Measurements from ENCODE around the gene C10orf90.

Gene C10orf90

DNA sequence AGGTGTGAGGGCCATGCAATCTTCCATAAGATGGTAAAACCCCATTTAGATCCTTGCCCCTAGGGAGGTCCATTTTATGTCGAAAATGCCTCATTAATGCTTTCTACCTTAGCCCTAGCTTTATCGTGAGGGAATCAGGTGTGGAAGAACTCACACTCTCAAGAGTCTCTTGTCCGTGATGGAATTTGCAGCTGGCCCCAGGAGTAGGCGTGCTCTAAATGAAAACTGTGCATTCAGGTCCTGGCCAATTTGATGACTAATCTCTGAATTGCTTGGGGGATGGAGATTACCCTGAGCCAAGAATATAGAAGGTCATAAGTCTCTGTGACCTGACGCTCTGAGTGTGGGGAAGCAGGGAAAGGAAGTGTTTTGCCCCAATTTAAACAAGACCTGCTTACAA is 6.6 kb downstream of the C10orf90 start:
- no peaks in the 10 kb centered on the region for H3K4me1 ChIP-seq (ENCODE audit: low read depth, poor library complexity, severe bottlenecking)
- H3K79me2 ChIP-seq (ENCODE audit: insufficient read depth, low read depth) = no peaks in the 10 kb centered on the region
- H3K4me3 ChIP-seq (IDR thresholded peaks at IDR 0.05; ENCODE audit: insufficient read depth, low read depth, low read length) = no peak overlapping the region
- H3K36me3 ChIP-seq (ENCODE audit: insufficient read depth) = no peaks in the 10 kb centered on the region
- no peaks in the 10 kb centered on the region for H4K20me1 ChIP-seq (ENCODE audit: insufficient read depth)
- H3K27ac ChIP-seq = no peak overlapping the region
- no peak overlapping the region for H2AFZ ChIP-seq (ENCODE audit: low read depth)
- TF ChIP-seq, protein P1, sequence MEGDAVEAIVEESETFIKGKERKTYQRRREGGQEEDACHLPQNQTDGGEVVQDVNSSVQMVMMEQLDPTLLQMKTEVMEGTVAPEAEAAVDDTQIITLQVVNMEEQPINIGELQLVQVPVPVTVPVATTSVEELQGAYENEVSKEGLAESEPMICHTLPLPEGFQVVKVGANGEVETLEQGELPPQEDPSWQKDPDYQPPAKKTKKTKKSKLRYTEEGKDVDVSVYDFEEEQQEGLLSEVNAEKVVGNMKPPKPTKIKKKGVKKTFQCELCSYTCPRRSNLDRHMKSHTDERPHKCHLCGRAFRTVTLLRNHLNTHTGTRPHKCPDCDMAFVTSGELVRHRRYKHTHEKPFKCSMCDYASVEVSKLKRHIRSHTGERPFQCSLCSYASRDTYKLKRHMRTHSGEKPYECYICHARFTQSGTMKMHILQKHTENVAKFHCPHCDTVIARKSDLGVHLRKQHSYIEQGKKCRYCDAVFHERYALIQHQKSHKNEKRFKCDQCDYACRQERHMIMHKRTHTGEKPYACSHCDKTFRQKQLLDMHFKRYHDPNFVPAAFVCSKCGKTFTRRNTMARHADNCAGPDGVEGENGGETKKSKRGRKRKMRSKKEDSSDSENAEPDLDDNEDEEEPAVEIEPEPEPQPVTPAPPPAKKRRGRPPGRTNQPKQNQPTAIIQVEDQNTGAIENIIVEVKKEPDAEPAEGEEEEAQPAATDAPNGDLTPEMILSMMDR (conservative IDR thresholded peaks at IDR 0.05; ENCODE audit: low read depth, low read length) = no peak
- no peaks in the 10 kb centered on the region for H3K27me3 ChIP-seq (ENCODE audit: insufficient read depth, low read depth)
- no peak overlapping the region for H3K9ac ChIP-seq
- no peak overlapping the region for H3K4me2 ChIP-seq

DNA sequence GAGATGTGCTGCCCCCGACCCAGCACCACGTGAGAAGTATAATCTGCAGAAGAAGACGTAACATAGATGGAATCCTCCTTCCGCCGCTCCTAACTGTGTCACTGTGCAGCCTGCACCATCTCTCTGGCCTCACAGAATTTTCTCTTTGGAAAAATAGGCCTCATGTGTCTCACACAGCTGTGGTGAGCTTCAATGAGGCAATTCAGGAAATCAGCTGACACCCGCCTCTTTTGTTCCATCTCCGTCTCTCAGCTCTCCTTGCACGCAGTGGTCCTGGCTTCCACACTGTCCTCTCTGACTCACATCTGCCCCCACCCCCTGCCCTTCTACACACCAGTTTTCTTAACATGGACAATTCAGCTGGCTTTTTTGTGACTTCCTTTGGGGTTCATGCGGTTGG is 7.2 kb downstream of the C10orf90 start:
- no peaks in the 10 kb centered on the region for H3K4me1 ChIP-seq (ENCODE audit: low read depth, poor library complexity, severe bottlenecking)
- no peaks in the 10 kb centered on the region for H3K36me3 ChIP-seq (ENCODE audit: insufficient read depth)
- TF ChIP-seq, protein P1 (conservative IDR thresholded peaks at IDR 0.05; ENCODE audit: low read depth, low read length) = no peak
- H3K27ac ChIP-seq = no peak overlapping the region
- H4K20me1 ChIP-seq (ENCODE audit: insufficient read depth) = no peaks in the 10 kb centered on the region
- no peaks in the 10 kb centered on the region for H3K79me2 ChIP-seq (ENCODE audit: insufficient read depth, low read depth)
- no peak overlapping the region for H3K4me3 ChIP-seq (IDR thresholded peaks at IDR 0.05; ENCODE audit: insufficient read depth, low read depth, low read length)
- no peaks in the 10 kb centered on the region for H3K27me3 ChIP-seq (ENCODE audit: insufficient read depth, low read depth)
- no peak overlapping the region for H3K9ac ChIP-seq
- no peak overlapping the region for H2AFZ ChIP-seq (ENCODE audit: low read depth)
- H3K4me2 ChIP-seq = no peak overlapping the region

DNA sequence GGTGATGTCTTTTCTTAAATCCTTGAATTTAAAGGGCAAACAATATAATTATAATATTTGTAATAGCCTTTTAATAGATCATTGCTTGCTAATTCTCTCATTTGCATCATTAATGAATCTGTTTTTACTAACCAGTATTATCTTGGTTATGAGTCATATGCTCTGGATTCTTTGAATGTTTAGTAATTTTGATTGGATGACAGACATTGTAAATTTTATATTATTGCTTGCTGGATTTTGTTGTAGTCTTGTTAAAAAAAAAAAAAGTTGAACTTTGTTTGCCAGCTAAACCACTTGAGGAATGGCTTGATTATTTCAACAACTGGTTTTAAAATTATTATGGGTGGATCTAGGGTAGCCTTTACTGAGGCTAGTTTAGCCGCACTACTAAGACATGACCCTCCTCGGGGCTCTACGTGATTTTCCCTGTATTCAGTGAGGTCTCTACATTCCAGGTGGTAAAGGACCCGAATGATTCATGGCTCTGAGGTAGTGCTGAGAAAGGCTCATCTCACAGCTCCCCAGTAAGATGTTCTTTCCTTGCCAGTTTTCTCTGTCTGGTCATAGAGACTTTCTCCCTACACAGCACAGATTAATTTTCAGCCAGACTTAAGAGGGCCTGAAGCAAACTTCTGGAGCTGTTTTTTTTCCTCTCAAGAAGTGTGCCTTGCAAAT is 8.5 kb downstream of the C10orf90 start:
- Histone ChIP-seq H4K20me1 (ENCODE audit: insufficient read depth) (no peaks in the 10 kb centered on the region), H3K36me3 (ENCODE audit: insufficient read depth) (no peaks in the 10 kb centered on the region), H3K4me1 (ENCODE audit: low read depth, poor library complexity, severe bottlenecking) (no peaks in the 10 kb centered on the region), H2AFZ (ENCODE audit: low read depth) (no peak overlapping the region), H3K27ac (no peak overlapping the region), H3K27me3 (ENCODE audit: insufficient read depth, low read depth) (no peaks in the 10 kb centered on the region), H3K9ac (no peak overlapping the region), H3K4me3 (IDR thresholded peaks at IDR 0.05; ENCODE audit: insufficient read depth, low read depth, low read length) (no peak overlapping the region), H3K4me2 (no peak overlapping the region), H3K79me2 (ENCODE audit: insufficient read depth, low read depth) (no peaks in the 10 kb centered on the region)
- TF ChIP-seq, protein P1 (conservative IDR thresholded peaks at IDR 0.05; ENCODE audit: low read depth, low read length) = no peak

DNA sequence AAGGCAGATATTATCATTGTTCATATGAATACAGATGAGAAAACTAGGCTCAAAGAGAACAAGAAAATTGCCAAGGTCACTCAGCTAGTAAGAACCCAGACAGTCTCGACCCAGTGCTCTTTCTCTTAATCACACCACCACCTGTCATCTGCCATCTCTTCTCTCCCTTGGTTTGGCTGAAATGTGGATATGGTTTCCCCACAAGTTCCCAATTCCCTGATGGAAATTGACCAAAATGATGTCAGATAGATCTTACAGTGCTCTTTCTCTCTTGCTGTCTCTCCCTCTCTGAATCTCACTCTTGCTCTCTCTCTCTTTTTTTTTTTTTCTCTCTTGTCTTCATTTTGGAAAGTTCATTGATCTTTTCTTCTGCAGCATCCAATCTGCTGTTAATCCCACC is 9.1 kb downstream of the C10orf90 start:
- Histone ChIP-seq H2AFZ (ENCODE audit: low read depth) (no peak overlapping the region), H3K79me2 (ENCODE audit: insufficient read depth, low read depth) (no peaks in the 10 kb centered on the region), H3K4me2 (no peak overlapping the region), H3K36me3 (ENCODE audit: insufficient read depth) (no peaks in the 10 kb centered on the region), H3K27me3 (ENCODE audit: insufficient read depth, low read depth) (no peaks in the 10 kb centered on the region), H4K20me1 (ENCODE audit: insufficient read depth) (no peaks in the 10 kb centered on the region), H3K27ac (no peak overlapping the region), H3K9ac (no peak overlapping the region), H3K4me1 (ENCODE audit: low read depth, poor library complexity, severe bottlenecking) (no peaks in the 10 kb centered on the region), H3K4me3 (IDR thresholded peaks at IDR 0.05; ENCODE audit: insufficient read depth, low read depth, low read length) (no peak overlapping the region)
- TF ChIP-seq, protein P1 (conservative IDR thresholded peaks at IDR 0.05; ENCODE audit: low read depth, low read length) = no peak

Data from KMS-11 (cell line).